ENCODE data around the gene CELF2. TPM values are rescaled to one million over a fixed set of nuclear protein-coding genes. Genes with fewer than 3 reads are reported as not detected.

CELF2 gene
- total RNA-seq, 1 experiment from 2014 or later = not detected

- TF ChIP-seq CTCF (conservative IDR thresholded peaks at IDR 0.05; ENCODE audit: low read depth, low read length) (no peak), EZH2 (IDR thresholded peaks at IDR 0.05; ENCODE audit: borderline replicate concordance, low read depth, low read length, poor library complexity, severe bottlenecking) (no peak)
- POLR2A ChIA-PET (ENCODE audit: low non-redundant PET) = no interaction called here
These were observed 42.0 kb upstream of the CELF2 start for GRCh38 chr10:10975647-10976046.

GRCh38 chr10:10976652-10977051, 41.0 kb upstream of the CELF2 start:
- ChIA-PET POLR2A (ENCODE audit: low non-redundant PET) (no interaction called here), CTCF (no interaction called here)
- intact Hi-C loops (cut with micrococcal nuclease; ENCODE audit: unreplicated experiment) = no loop called here
- Histone ChIP-seq H3K4me1 (ENCODE audit: insufficient read depth, low read length, poor library complexity, severe bottlenecking) (no peaks in the 10 kb centered on the region), H3K4me3 (ENCODE audit: low read depth, low read length, poor library complexity, severe bottlenecking) (no peak overlapping the region), H3K36me3 (ENCODE audit: insufficient read depth, low read length, poor library complexity, severe bottlenecking) (no peaks in the 10 kb centered on the region), H3K27ac (ENCODE audit: low read depth, low read length, poor library complexity, severe bottlenecking) (no peak overlapping the region), H3K27me3 (replicated peaks; ENCODE audit: insufficient read depth, low read depth, low read length, poor library complexity) (peaks cover 16% of the 10 kb centered on the region), H3K9me3 (ENCODE audit: low read depth, low read length, poor library complexity, severe bottlenecking) (no peaks in the 10 kb centered on the region)
- TF ChIP-seq EZH2 (IDR thresholded peaks at IDR 0.05; ENCODE audit: borderline replicate concordance, low read depth, low read length, poor library complexity, severe bottlenecking) = no peak
- TF ChIP-seq CTCF (conservative IDR thresholded peaks at IDR 0.05; ENCODE audit: low read depth, low read length) = no peak
- BruUV-seq (replicated peaks) = no TSS peak
- no peak for DNase-seq (ENCODE audit: low spot score)

More at GRCh38 chr10:10975647-10976046, 42.0 kb upstream of the CELF2 start:
- no TSS peak for BruUV-seq (replicated peaks)
- H3K27ac ChIP-seq (ENCODE audit: low read depth, low read length, poor library complexity, severe bottlenecking) = no peak overlapping the region
- intact Hi-C loops (cut with micrococcal nuclease; ENCODE audit: unreplicated experiment) = no loop called here
- H3K27me3 ChIP-seq (replicated peaks; ENCODE audit: insufficient read depth, low read depth, low read length, poor library complexity) = peaks cover 17% of the 10 kb centered on the region
- DNase-seq (ENCODE audit: low spot score) = no peak
- CTCF ChIA-PET = no interaction called here
- H3K4me3 ChIP-seq (ENCODE audit: low read depth, low read length, poor library complexity, severe bottlenecking) = no peak overlapping the region
- no peaks in the 10 kb centered on the region for H3K4me1 ChIP-seq (ENCODE audit: insufficient read depth, low read length, poor library complexity, severe bottlenecking)
- H3K9me3 ChIP-seq (ENCODE audit: low read depth, low read length, poor library complexity, severe bottlenecking) = no peaks in the 10 kb centered on the region
- H3K36me3 ChIP-seq (ENCODE audit: insufficient read depth, low read length, poor library complexity, severe bottlenecking) = no peaks in the 10 kb centered on the region

GRCh38 chr10:10977226-10977956, 40.3 kb upstream of the CELF2 start:
- no peak overlapping the region for H3K4me3 ChIP-seq (ENCODE audit: low read depth, low read length, poor library complexity, severe bottlenecking)
- peaks cover 12% of the 10 kb centered on the region for H3K27me3 ChIP-seq (replicated peaks; ENCODE audit: insufficient read depth, low read depth, low read length, poor library complexity)
- intact Hi-C loops (cut with micrococcal nuclease; ENCODE audit: unreplicated experiment) = no loop called here
- TF ChIP-seq EZH2 (IDR thresholded peaks at IDR 0.05; ENCODE audit: borderline replicate concordance, low read depth, low read length, poor library complexity, severe bottlenecking) (no peak), CTCF (conservative IDR thresholded peaks at IDR 0.05; ENCODE audit: low read depth, low read length) (no peak)
- no peak for DNase-seq (ENCODE audit: low spot score)
- POLR2A ChIA-PET (ENCODE audit: low non-redundant PET) = no interaction called here
- BruUV-seq (replicated peaks) = no TSS peak
- CTCF ChIA-PET = no interaction called here
- H3K27ac ChIP-seq (ENCODE audit: low read depth, low read length, poor library complexity, severe bottlenecking) = no peak overlapping the region
- no peaks in the 10 kb centered on the region for H3K4me1 ChIP-seq (ENCODE audit: insufficient read depth, low read length, poor library complexity, severe bottlenecking)
- no peaks in the 10 kb centered on the region for H3K9me3 ChIP-seq (ENCODE audit: low read depth, low read length, poor library complexity, severe bottlenecking)
- H3K36me3 ChIP-seq (ENCODE audit: insufficient read depth, low read length, poor library complexity, severe bottlenecking) = no peaks in the 10 kb centered on the region
